GM18951 (cell line): ENCODE results near the gene WNK2.
"Not testable (repeated sequence)": the region's sequence is repeated elsewhere in the genome, so short reads cannot be mapped to it uniquely, and the experiment has no call there.

Experiments
- POLR2A ChIP-seq: IDR thresholded peaks from 4 replicates; pipeline ENCODE4 v1.6.1; 2011; ENCODE audit warnings: mild to moderate bottlenecking; ENCODE audit not compliant: insufficient read length, insufficient read depth; ENCODE audit errors: extremely low read depth
- in situ Hi-C: fragments of 300-500 bp; cut with MboI; formaldehyde crosslinking; loops from one replicate; pipeline ENCODE4 v1.12.0; 2022; ENCODE audit warnings: low sequenced_read_pairs, mixed read lengths, inconsistent platforms; ENCODE audit not compliant: unreplicated experiment

The WNK2 gene

GRCh38 chr9:93366119-93366447 lies 182.1 kb downstream of the WNK2 start:
- TF ChIP-seq POLR2A: no peak
- in situ Hi-C loops: no loop called here

GRCh38 chr9:93366486-93366885 lies 182.5 kb downstream of the WNK2 start:
- in situ Hi-C loops: not testable (repeated sequence)

- in situ Hi-C loops: no loop called here
- TF ChIP-seq POLR2A: no peak
Measured at GRCh38 chr9:93368437-93368836, 184.5 kb downstream of the WNK2 start.

- in situ Hi-C loops: no loop called here
- TF ChIP-seq POLR2A: no peak
Measured at GRCh38 chr9:93369686-93370085, 185.7 kb downstream of the WNK2 start.
